ENCODE data around the gene CCDC187. TPM values are rescaled to one million over a fixed set of nuclear protein-coding genes. Genes with fewer than 3 reads are reported as not detected.
A peak's percentile ranks its signal among the peaks of the same experiment; 100 is the strongest.

CCDC187 gene
- total RNA-seq, 1 donor from 2014 or later, result 0.69 TPM

DNA sequence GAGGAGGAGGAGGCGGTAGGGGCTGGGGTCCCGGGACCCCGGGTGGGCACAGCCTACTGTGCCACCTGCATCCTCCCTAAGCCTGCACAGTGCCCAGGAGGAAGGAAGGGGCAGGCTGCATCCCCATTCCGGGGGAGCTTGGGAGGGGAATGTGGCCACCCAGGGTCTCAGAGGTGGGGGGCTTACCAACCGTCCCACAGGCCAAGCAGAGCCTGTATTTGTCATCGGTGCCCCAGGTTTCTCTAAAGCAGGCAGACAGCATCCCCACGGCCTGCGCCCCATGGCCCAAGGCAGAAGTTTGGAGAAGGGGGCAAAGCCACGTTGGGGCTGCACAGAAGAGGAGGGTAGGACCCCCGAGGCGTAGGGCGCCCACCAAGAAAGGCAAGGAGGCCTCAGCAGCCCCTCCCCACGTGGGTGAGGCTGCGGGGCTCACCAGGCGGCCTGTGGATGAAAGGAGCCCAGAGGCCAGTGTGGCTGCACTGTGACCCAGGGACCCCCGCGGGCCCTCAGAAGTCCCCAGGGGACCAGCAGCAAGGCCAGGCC, 22.9 kb upstream of the CCDC187 start:
- intact Hi-C loops (cut with micrococcal nuclease), result loop anchor here (5.0 kb wide), 1 partner anchor 35 kb away; the partner anchor contains the start of gene DNLZ
- Mint-ChIP-seq H3K27me3 (peaks cover 16% of the 10 kb centered on the region), H3K27ac (no peak overlapping the region), H3K36me3 (ENCODE audit: low read depth) (no peaks in the 10 kb centered on the region), H3K4me3 (peak overlapping the region; percentile 61), H3K4me1 (peaks cover 11% of the 10 kb centered on the region), H3K9me3 (no peaks in the 10 kb centered on the region)
- DNase-seq (no peak), ATAC-seq (ENCODE audit: low read depth) (no peak)
- POLR2A ChIA-PET, result interaction anchor here (0.7 kb wide), 1 partner anchor 36 kb away, joined by 3 read pairs; no protein-coding TSS in a partner anchor
- TF ChIP-seq, protein P1, sequence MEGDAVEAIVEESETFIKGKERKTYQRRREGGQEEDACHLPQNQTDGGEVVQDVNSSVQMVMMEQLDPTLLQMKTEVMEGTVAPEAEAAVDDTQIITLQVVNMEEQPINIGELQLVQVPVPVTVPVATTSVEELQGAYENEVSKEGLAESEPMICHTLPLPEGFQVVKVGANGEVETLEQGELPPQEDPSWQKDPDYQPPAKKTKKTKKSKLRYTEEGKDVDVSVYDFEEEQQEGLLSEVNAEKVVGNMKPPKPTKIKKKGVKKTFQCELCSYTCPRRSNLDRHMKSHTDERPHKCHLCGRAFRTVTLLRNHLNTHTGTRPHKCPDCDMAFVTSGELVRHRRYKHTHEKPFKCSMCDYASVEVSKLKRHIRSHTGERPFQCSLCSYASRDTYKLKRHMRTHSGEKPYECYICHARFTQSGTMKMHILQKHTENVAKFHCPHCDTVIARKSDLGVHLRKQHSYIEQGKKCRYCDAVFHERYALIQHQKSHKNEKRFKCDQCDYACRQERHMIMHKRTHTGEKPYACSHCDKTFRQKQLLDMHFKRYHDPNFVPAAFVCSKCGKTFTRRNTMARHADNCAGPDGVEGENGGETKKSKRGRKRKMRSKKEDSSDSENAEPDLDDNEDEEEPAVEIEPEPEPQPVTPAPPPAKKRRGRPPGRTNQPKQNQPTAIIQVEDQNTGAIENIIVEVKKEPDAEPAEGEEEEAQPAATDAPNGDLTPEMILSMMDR (IDR thresholded peaks at IDR 0.05), result no peak
- CTCF ChIA-PET, result no interaction called here

DNA sequence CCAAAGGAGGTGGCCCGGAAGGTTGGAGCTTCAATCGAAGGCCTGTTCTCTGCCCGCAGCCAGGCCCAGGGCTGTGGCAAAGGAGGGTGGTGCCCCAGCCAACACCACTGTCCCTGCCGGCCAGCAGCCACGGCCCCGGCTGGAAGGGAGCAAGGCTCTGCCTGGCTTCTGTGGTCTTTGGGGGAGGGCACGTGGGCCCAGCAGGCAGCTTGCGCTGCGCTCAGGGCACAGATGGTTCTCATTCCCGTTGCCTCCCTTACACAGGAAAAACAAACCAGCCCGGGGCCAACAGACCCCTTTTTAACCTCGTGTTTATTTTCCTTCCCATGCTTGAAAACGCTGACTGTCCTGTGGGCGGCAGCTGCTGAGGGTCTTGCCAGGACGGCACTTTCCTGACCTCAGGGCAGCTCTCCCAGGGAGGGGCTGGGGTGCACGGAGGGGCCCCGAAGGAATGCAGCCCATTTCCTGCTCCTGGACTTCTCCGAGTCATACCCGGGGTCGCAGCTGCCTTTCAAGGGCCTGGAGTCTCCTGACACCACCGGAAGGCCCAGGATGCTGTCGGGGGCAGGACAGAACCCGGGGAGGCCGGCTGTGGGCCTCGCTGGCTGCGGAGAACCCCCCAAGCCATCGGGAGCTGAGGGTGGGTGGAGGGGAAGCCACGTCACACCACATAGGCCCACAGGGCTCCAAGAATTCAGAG, 22.3 kb upstream of the CCDC187 start:
- Mint-ChIP-seq H3K36me3 (ENCODE audit: low read depth) (no peaks in the 10 kb centered on the region), H3K9me3 (no peaks in the 10 kb centered on the region), H3K4me1 (peaks cover 11% of the 10 kb centered on the region), H3K4me3 (peak overlapping the region; percentile 61), H3K27ac (no peak overlapping the region), H3K27me3 (peaks cover 16% of the 10 kb centered on the region)
- no peak for DNase-seq
- CTCF ChIA-PET, result no interaction called here
- no peak for ATAC-seq (ENCODE audit: low read depth)
- intact Hi-C loops (cut with micrococcal nuclease), result loop anchor here (5.0 kb wide), 1 partner anchor 36 kb away; the partner anchor contains the start of gene DNLZ
- POLR2A ChIA-PET, result interaction anchor here (0.7 kb wide), 1 partner anchor 37 kb away, joined by 3 read pairs; no protein-coding TSS in a partner anchor
- TF ChIP-seq, protein P1 (IDR thresholded peaks at IDR 0.05), result no peak

DNA sequence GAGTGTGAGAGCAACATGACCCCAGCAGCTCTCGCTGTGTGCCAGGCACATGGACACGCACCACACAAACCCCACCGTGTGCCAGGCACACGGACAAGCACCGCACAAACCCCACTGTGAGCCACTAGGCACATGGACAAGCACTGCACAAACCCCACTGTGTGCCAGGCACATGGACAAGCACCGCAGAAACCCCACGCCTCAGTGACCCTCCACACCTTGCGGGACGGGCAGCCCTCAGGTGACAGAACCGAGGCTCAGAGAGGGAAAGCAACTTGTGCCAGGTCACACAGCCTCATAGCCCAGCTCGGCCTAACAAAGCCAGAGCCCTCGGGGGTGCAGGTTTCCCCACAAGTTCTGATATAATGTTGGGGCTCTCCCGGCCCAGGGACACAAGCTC, 21.5 kb upstream of the CCDC187 start:
- H3K27me3 Mint-ChIP-seq, result peaks cover 16% of the 10 kb centered on the region
- H3K27ac Mint-ChIP-seq, result no peak overlapping the region
- ATAC-seq (ENCODE audit: low read depth) (no peak), DNase-seq (no peak)
- POLR2A ChIA-PET, result no interaction called here
- H3K36me3 Mint-ChIP-seq (ENCODE audit: low read depth), result no peaks in the 10 kb centered on the region
- H3K4me1 Mint-ChIP-seq, result peaks cover 11% of the 10 kb centered on the region
- no peak overlapping the region for H3K4me3 Mint-ChIP-seq
- intact Hi-C loops (cut with micrococcal nuclease), result loop anchor here (5.0 kb wide), 1 partner anchor 37 kb away; the partner anchor contains the start of gene DNLZ
- CTCF ChIA-PET, result no interaction called here
- no peaks in the 10 kb centered on the region for H3K9me3 Mint-ChIP-seq
- TF ChIP-seq, protein P1 (IDR thresholded peaks at IDR 0.05), result no peak

DNA sequence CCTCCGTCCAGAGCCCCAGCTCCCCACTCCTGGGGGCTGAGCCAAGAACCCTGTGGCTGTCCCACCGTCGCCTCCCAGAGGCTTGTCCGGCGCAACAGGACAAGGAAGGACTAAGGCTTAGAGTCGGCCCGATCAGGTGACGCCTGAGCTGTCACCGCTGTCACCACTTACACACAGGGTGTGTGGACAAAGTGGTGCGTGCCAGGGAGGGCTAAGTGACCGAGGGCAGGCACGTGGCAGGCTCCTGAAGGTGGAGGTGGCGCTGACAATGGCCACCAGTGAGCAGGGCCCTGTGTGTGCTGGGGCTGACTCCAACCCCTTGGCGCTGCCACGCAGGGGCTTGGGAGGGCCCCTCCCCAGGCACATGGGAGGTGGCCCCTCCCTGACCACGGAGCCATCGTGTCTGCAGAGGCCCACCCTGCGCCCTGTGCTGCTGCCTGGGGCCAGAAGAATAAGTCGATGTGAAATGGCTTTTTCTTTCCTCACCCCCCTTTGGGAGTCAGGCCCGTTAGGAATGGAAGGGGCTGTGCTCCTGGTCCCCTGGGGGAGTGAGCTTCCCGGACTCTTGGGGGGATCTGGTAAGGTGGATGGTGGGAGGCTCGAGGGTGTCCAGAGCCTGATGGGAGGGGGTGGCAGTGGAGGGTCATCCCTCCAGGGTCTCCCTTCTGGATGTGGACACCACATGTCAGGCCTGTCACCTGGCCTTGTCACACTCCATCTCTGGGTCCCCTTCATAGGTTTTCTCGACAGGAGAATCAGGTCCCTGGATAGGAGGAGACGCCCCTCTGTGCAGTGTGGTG, 20.8 kb upstream of the CCDC187 start:
- Mint-ChIP-seq H3K4me3 (no peak overlapping the region), H3K4me1 (peaks cover 11% of the 10 kb centered on the region), H3K27ac (no peak overlapping the region), H3K27me3 (peaks cover 14% of the 10 kb centered on the region), H3K36me3 (ENCODE audit: low read depth) (no peaks in the 10 kb centered on the region), H3K9me3 (no peaks in the 10 kb centered on the region)
- DNase-seq (no peak), ATAC-seq (ENCODE audit: low read depth) (no peak)
- ChIA-PET CTCF (no interaction called here), POLR2A (no interaction called here)
- TF ChIP-seq, protein P1 (IDR thresholded peaks at IDR 0.05), result no peak
- intact Hi-C loops (cut with micrococcal nuclease), result loop anchor here (5.0 kb wide), 1 partner anchor 38 kb away; the partner anchor contains the start of gene DNLZ

DNA sequence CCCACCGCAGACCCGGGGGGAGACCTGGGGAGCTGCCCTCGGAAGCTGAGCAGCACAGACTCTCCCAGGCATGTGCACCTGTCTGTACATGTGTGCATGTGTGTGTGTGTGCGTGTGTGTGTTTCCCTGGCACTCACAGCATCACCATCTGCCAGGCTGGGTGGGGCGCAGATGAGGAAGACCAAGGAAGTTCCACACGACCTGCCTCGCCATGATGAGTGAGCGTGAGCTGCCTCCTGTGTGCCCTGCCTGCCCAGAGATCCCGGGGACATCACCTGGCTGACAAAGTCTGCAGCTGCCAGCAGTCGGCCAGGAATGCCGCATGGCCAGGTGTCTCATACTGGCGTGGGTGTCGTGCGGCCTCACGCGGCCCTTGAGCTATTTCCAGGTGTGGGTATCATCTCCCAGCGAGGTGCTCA, 19.5 kb upstream of the CCDC187 start:
- ChIA-PET POLR2A (no interaction called here), CTCF (no interaction called here)
- Mint-ChIP-seq H3K4me1 (peaks cover 7% of the 10 kb centered on the region), H3K27me3 (peaks cover 6% of the 10 kb centered on the region), H3K9me3 (no peaks in the 10 kb centered on the region), H3K36me3 (ENCODE audit: low read depth) (no peaks in the 10 kb centered on the region), H3K4me3 (no peak overlapping the region), H3K27ac (no peak overlapping the region)
- ATAC-seq (ENCODE audit: low read depth) (no peak), DNase-seq (no peak)
- intact Hi-C loops (cut with micrococcal nuclease), result no loop called here
- TF ChIP-seq, protein P1 (IDR thresholded peaks at IDR 0.05), result no peak

All from activated B cell treated with CpG ODN at 0.5 μM for 24 hours (primary cell).